Kidney glomerular epithelial cell (primary cell): ENCODE data around the gene FTO.

Source experiments
- DNase-seq: peaks from one replicate; lab custom pipeline; 2025; lab: John Stamatoyannopoulos, UW

The FTO gene

GRCh38 chr16:53711390-53711789 lies 7.4 kb downstream of the FTO start:
- DNase-seq, result no peak

- DNase-seq, result no peak
Measured at GRCh38 chr16:53712065-53712464, 8.1 kb downstream of the FTO start.

DNA sequence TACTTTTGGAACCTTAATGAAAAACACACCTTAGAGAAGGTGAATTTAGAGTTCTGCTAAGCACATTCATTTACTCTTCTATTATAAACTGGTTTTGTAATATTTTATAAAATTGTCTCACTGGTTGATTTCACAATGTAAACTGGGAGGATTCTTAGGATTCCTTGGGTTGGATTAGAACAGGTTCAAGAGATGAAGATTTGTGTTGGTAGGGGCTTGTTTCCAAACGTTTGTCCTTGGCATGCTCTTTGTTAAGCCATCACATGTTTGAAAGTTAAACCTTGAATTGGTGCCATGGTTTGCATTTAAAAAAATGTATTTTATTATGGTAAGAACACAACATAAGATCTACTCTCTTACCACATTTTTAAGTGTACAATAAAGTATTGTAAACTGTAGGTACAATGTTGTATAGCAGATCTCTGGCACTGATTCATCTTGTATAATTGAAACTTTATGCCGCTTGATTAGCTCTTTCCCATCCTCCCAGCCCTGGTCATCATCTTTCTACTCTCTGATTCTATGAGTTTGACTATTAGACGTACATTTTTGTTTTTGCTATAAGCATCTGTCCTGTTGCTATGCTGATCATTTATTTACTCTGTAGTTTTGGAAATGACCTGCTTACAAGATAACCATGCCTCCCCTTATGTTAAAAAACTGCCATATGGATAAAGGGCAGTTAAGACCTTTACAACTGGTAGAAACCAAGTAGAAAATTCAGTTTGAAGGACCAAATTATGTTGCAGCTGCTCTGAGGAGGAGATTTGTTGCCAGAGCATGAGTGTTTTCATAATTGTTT lies 9.6 kb downstream of the FTO start:
- no peak for DNase-seq

DNA sequence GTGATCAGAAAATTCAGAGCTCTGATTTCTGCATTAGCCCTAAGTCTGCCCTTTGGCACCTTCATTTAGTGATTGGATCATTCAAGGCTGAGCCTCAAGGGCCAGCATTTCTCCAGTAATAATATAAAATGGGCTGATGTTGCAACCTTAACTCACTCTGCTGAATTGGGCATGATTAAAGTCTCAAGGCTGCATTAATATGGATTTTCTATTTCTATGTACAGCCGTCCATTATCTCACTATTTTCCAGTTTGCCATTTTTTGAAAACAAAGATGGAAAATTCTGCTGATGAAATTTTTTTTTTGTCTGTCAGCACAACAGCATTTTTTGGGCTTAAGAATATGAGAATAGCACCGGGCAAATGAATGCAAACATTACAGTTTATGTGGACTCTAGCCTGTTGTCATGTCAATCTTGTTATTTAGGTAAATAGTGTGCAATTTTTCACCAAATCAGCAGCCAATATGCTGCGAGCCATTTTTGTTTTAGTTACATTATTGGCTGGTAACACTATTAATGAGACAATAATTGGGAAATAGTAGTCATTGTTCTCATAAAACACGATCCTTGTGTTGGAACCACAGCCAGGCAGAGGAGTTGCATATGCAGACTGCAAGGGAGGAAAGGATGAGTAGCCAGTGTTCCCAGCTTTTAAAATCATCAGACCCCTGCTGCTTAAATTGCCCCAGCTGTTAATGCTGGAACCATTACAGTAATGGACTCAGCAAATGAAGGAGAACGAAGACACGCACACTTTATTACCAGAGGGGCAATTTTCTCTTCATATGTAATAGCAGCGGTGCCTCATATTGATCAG lies 10.5 kb downstream of the FTO start:
- no peak for DNase-seq

DNA sequence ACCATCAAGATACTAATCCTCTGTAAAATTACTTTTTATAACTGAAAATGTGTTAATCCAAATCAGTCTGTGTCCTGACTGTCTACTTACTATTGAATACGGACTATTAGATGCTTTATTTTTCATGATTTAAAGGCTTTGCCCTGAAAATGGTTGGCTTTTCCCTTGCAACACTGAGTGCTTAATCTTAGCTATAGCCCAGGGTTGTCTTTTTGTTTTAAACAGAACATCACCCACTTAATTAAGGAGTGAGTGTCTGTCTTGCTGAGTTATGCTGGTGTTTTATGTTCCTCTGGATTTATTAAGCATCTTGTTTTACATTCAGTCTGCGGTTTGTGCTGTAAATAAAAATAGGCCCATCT lies 11.0 kb downstream of the FTO start:
- no peak for DNase-seq

DNA sequence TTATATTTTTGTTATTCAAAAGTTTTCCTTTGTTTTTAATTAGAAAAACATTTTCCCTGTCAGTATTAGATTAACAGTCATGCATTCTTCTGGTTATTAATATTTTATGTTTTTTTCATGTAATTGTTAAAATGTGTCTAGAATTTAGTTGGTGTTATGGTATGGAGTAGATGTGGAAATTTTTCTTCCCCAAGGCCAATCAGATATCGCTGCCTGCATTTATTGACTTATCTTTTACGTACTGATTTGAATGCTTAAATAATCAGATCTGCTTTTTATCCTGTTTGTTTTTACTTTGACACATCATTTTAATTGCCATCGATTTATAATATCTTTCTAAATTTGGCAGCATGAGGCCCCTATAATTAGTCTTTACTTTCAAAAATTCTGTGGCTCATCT lies 13.6 kb downstream of the FTO start:
- no peak for DNase-seq

DNA sequence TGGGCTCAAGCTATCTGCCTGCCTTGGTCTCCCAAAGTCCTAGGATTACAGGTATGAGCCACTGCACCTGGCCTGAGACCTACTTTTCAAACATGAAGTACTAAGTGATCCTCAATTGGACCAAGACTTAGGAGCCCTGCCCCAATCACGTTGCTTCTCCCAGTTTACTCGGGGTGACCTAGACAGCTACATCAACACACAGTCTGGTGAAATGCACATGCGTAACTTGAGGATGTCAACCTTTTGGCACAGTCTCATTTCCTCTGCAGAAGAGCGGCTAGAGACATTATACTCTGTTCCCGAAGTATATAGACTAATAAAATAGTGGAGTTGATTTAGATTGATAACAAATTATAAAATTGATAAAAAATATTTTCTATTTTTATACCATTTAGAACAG lies 17.1 kb downstream of the FTO start:
- DNase-seq, result no peak

- peak; percentile 73 for DNase-seq
Measured at GRCh38 chr16:53726625-53727024, 22.7 kb downstream of the FTO start.

DNA sequence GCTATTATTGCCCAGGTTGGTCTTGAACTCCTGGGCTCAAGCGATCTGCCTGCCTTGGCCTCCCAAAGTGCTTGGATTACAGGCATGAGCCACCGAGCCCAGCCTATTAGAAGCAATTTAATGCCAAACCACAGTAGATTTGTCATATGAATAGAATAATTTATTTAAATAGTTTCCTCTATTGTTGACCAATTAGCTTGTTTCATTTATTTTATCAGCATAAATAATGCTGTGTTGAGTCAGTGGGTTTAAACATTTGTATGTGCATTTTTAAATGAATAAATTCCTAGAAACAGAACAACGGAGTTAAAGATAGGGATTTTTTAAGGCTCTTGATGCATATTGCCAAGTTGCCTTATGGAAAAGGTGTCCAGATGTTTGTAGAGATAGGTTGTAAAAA lies 26.7 kb downstream of the FTO start:
- DNase-seq, result no peak

- DNase-seq, result no peak
Measured at GRCh38 chr16:53732296-53732929, 28.5 kb downstream of the FTO start.

- no peak for DNase-seq
Measured at GRCh38 chr16:53734908-53735307, 31.0 kb downstream of the FTO start.

DNA sequence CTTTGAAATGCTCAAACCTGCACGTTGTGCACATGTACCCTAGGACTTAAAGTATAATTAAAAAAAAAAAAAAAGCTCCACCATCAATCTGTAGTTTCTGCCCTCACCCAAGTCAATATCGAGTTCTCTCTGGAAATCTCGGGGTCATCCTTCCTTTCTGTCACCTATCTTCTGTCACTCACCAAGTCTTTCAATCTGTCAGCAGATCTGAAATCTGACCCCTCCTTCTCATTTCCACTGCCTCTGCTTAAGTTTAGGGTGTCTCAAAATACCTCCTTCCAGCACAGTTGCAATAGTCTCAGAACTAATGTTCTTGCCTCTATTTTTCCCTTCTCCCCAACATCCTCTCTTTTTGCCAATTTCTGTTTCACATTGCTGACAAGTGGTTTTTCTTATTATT lies 32.3 kb downstream of the FTO start:
- DNase-seq, result no peak

DNA sequence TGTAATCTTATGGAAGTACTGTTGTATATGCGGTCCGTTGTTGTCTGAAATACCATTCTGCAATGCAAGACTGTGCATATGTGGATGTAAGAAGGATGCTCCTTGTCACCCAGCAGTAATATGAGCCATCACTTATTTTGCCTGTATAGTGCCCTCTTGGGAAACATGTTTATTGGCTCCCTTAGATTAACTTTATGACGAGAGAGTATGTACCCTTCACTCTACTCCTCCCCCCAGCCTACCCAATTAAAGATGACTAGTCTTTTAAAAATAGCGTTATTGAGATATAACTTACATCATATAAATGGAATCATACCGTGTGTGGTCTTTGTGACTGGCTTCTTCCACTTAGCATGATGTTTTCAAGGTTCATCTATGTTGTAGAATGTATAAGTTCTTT lies 33.6 kb downstream of the FTO start:
- DNase-seq, result no peak

DNA sequence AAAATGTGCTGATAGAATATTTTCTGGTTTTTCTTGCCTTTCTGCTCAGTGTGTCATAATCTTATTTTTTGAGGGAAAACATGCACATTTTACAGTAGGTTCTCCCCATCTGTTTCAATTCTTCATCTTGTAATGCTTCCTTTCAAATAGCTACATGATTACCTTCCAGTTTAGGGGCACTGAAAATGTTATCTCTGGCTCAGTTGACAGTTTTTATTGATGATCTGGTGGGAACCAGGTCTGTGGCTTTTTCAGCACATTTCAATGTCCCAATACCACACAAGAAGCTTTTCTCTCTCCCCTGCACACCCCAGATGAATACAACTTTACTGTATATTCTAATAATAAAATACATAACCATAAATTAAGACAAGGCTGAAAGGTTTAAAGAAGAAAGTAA lies 36.5 kb downstream of the FTO start:
- no peak for DNase-seq

DNA sequence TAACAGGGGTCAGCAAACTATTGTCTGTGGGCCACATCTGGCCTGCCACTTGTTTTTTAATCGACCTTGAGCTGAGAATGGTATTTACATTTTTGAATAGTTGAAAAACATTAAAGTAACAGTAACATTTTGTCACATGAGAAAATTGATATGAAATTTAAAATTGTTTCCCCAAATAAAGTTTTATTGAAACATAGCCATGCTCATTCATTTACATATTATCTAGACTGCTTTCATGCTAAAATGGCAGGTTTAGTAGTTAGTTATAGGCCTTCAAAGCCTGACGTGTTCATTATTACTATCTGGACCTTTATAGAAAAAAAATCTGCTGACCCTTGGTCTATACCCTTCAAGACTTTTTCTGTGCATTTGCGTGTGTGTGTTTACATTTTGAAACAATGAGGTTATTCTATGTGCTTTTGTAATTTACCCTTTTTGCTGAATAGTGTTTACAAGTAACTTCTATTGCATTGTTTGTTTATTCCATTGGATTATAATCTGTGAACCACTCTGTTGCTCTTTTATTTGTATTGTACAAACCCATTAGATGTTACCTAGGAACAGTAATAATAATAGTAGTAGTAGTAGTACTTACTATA lies 37.1 kb downstream of the FTO start:
- DNase-seq, result no peak

DNA sequence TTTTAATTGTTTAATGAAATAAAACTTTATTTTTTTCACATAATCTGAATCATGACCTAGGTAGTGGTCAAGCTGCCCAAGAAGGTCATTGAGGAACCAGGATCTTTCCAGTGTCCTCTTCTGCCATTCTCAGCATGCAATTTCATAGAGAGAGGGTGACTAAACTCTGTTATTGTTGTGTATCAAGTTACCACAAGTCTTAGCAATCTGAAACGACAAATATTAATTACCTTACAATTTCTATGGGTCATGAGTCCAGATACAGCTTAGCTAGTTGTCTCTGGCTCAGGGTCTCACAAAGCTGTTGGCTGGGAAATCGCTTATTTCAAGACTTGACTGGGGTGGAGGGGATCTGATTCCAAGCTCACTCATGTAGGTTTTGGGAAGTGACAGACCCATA lies 37.6 kb downstream of the FTO start:
- DNase-seq, result no peak

DNA sequence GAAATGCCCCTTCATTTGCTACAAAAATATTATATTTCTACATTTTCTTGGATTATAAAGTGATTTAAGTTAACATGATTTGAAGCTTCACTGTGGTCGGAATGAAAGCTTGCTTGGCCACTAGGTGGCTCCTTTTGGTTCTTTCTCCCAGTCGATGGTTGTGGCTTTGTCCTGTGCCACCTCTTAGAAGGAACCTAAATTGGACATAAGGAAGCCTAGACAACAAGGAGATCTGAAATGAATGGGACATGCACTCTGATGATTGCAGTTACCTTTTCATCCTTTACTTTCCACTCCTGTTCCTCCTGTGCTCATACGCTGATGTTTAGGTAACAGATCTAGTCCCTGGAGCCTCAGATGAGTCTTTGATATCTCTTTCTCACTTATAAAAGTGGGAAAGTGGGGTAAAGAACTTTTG lies 39.2 kb downstream of the FTO start:
- DNase-seq, result no peak

DNA sequence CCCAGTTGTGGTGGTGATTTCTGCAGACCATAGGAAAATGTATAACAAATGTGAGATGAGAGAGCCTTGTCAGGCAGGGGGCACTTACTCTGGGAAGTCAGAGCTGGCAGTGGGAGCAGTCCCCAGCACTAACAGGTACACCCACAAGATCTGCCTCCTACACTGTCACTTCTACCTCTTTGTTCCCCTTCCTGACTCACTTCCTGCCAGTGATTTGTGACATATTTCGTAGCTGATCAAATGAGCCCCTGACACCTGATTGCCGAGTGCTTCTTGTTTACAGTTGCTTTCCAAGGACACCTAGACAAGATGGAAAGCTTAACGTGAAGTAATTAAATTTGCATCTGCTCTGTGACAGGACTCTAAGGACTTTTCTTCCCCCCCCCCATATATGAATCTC lies 40.5 kb downstream of the FTO start:
- DNase-seq, result no peak

DNA sequence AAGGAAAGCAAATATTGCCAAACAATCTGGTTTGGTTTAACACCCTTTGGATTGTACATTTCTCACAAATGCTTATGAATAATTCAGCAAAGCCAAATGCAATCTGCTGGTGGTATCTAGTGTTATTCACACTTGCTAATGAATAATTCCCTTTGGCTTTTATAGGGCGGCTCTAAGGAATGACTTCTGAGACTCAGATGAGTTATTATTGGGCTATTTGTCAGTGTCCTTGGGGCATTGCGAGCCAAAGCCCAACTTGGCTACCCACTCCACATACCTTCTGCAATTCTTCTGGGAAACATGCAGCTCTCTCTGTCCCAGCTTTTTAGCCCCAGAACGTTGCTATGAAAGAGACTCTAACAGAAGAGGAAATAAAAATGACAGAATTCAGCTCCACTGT lies 41.1 kb downstream of the FTO start:
- peak; percentile 27 for DNase-seq

- peak; percentile 71 for DNase-seq
Measured at GRCh38 chr16:53745753-53746266, 41.9 kb downstream of the FTO start.

DNA sequence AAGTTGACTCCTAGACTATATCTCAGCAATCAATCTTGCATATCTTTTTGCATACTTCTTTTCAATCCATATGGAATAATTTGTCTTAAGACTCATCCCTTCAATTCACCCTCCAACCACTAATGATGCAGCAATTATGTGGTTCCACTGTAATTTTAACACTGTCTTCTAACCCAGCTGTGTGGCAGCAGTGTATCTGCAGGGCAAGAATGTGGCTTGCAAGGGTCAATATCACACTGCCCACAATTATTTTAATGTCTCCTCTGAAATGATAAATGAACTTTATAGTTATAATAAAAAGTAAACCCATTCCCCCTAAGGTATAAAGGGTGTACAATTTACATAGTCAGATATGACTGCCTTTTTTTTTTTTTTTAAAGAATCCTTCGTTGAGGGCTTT lies 48.6 kb downstream of the FTO start:
- DNase-seq, result no peak

DNA sequence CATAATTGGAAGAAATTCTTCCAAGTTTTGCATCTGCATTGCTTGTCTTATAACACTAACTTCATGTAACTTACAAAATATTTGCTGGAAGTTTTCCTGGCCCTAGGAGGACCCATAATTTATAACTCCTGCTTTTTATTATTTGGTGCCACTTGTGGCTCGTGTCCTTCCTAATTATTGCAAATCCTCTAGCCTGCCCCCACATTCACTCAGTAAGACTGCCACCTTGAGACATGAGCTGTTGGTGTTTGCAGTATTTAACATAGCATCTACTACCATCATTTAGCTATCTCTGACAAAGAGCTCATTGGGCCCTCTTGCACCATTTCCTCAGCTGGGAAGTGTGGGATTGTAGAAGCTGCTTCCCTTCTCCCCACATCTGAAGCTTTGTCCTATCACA lies 49.5 kb downstream of the FTO start:
- no peak for DNase-seq
